ENCODE data around the gene C2orf76.

DNA sequence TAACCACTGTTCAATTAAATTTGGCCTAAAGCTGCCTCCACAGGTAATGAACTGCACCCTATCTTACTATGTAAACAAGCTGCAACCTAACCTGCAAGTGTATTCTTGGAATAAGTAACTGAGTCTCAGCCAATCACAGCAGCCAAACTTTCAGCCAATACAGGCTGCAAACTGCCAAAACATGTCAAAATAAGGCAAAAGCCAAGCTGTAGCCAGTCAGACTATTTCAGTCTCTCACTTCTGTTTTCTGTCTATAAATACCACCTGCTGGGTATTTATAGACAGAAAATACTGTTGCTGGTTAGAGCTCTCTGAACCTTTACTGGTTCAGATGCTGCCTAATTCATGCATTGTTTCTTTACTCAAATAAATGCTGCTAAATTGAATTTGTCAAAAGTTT is 14.3 kb downstream of the C2orf76 start:
- TF ChIP-seq, protein P1, sequence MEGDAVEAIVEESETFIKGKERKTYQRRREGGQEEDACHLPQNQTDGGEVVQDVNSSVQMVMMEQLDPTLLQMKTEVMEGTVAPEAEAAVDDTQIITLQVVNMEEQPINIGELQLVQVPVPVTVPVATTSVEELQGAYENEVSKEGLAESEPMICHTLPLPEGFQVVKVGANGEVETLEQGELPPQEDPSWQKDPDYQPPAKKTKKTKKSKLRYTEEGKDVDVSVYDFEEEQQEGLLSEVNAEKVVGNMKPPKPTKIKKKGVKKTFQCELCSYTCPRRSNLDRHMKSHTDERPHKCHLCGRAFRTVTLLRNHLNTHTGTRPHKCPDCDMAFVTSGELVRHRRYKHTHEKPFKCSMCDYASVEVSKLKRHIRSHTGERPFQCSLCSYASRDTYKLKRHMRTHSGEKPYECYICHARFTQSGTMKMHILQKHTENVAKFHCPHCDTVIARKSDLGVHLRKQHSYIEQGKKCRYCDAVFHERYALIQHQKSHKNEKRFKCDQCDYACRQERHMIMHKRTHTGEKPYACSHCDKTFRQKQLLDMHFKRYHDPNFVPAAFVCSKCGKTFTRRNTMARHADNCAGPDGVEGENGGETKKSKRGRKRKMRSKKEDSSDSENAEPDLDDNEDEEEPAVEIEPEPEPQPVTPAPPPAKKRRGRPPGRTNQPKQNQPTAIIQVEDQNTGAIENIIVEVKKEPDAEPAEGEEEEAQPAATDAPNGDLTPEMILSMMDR (conservative IDR thresholded peaks at IDR 0.05; ENCODE audit: low read length), result 0 out of 2 replicates have a peak, but pooled peaks have one; percentile 6
- no peak for TF ChIP-seq EZH2phosphoT487 (IDR thresholded peaks at IDR 0.05; ENCODE audit: borderline replicate concordance)
